ENCODE results near the gene ANP32E. TPM values are rescaled to one million over a fixed set of nuclear protein-coding genes. Genes with fewer than 3 reads are reported as not detected.

The ANP32E gene
- total and polyA plus RNA-seq, 2 of the 8 experiments (the other 6 are each of a cell fraction or from before 2014, with no cell fraction given): 20.7 to 123 TPM

GRCh38 chr1:150173141-150173585 is 62.7 kb downstream of the ANP32E start:
- ChIA-PET POLR2A (ENCODE audit: partially characterized antibody) (interaction anchor here (1.1 to 3.5 kb wide), 2 partner anchors 10 to 286 kb away, joined by 3 to 15 read pairs; a partner anchor contains a TSS), CTCF (ENCODE audit: partially characterized antibody) (interaction anchor here (0.9 to 6.6 kb wide), 3 partner anchors 10 to 100 kb away, joined by 3 to 34 read pairs (median 4); no protein-coding TSS in a partner anchor)
- H4K91ac ChIP-seq (replicated peaks; ENCODE audit: insufficient read length, low read length): no peak overlapping the region
- peak overlapping the region; percentile 30; the same call in 1 of the 2 replicates for H2AFZ ChIP-seq (ENCODE audit: low read length)
- no peaks in the 10 kb centered on the region for H3K4me1 ChIP-seq (replicated peaks in 1 of 4; ENCODE audit: control insufficient read depth in 3 of 4, insufficient read depth in 4 of 4, low read length in 3 of 4)
- no peak overlapping the region for H3K4me3 ChIP-seq (ENCODE audit: extremely low read depth in 1 of 4, insufficient read depth in 2 of 4, low read depth in 3 of 4, low read length in 4 of 4)
- H3K27me3 ChIP-seq (replicated peaks in 1 of 4; ENCODE audit: control insufficient read depth in 3 of 4, extremely low read depth in 1 of 4, insufficient read depth in 3 of 4, low read length in 3 of 4): no peaks in the 10 kb centered on the region
- FAIRE-seq: no peak
- H3K79me2 ChIP-seq (ENCODE audit: control insufficient read depth in 1 of 2, insufficient read depth in 2 of 2, low read length in 2 of 2): no peaks in the 10 kb centered on the region
- H3K9me3 ChIP-seq (ENCODE audit: insufficient read depth in 2 of 2, low read depth in 1 of 2, low read length in 1 of 2): no peaks in the 10 kb centered on the region
- no peak overlapping the region for H3K14ac ChIP-seq (ENCODE audit: insufficient read length)
- H3K23ac ChIP-seq (ENCODE audit: insufficient read length): no peak overlapping the region
- no peak overlapping the region for H2BK120ac ChIP-seq (replicated peaks; ENCODE audit: low read depth, low read length)
- H3K36me3 ChIP-seq (ENCODE audit: control insufficient read depth in 2 of 4, insufficient read depth in 4 of 4, low read length in 3 of 4): no peaks in the 10 kb centered on the region
- no peak for DNase-seq (ENCODE audit: low read depth in 1 of 2, low spot score in 2 of 2)
- no peak overlapping the region for H3K4ac ChIP-seq (replicated peaks; ENCODE audit: insufficient read length, low read depth, low read length)
- H4K8ac ChIP-seq (ENCODE audit: extremely low read depth, insufficient read depth, low read length): no peak overlapping the region
- H4K20me1 ChIP-seq (replicated peaks in 1 of 2; ENCODE audit: control insufficient read depth in 1 of 2, insufficient read depth in 2 of 2, low read length in 2 of 2): no peaks in the 10 kb centered on the region
- H3K27ac ChIP-seq (ENCODE audit: low read depth, low read length): no peak overlapping the region
- H3K56ac ChIP-seq (replicated peaks; ENCODE audit: insufficient read length, low read depth, low read length): no peak overlapping the region
- H2BK12ac ChIP-seq (ENCODE audit: low read depth, low read length): no peak overlapping the region
- H2BK15ac ChIP-seq (ENCODE audit: low read length): peak overlapping the region; percentile 47; the same call in 1 of the 2 replicates
- H3K4me2 ChIP-seq (ENCODE audit: insufficient read depth in 1 of 2, low read depth in 2 of 2, low read length in 2 of 2): no peak overlapping the region
- no peak overlapping the region for H4K5ac ChIP-seq (ENCODE audit: insufficient read length, low read depth, low read length)
- no peak overlapping the region for H2BK5ac ChIP-seq (ENCODE audit: low read depth, low read length)
- 87% methylated on average over 7 of the region's 7 CpGs; no CpG with 5 or more reads in 1 of the 2 experiments for WGBS, 2 experiments (ENCODE audit: extremely low coverage in 1 of 2, insufficient coverage in 1 of 2, insufficient read length in 1 of 2, insufficient replicate concordance in 2 of 2, low coverage in 1 of 2, low lambda C conversion rate in 2 of 2, missing lambda C conversion rate in 1 of 2)
- H3K23me2 ChIP-seq (ENCODE audit: low read depth, low read length): no peaks in the 10 kb centered on the region
- H3K18ac ChIP-seq (ENCODE audit: extremely low read depth, low read length): no peak overlapping the region
- TF ChIP-seq SP4 (IDR thresholded peaks at IDR 0.05; ENCODE audit: low read length): no peak
- TF ChIP-seq JUN (IDR thresholded peaks at IDR 0.05; ENCODE audit: low read depth, low read length): no peak
- no peak for TF ChIP-seq PHF8 (conservative IDR thresholded peaks at IDR 0.05; ENCODE audit: low read depth, low read length)
- no peak for TF ChIP-seq SUZ12 (IDR thresholded peaks at IDR 0.05; ENCODE audit: low read length)
- TF ChIP-seq SIN3A (conservative IDR thresholded peaks at IDR 0.05 in 1 of 2, IDR thresholded peaks at IDR 0.05 in 1 of 2; ENCODE audit: low read depth in 1 of 2, low read length in 2 of 2): no peak
- no peak for TF ChIP-seq SIRT6 (IDR thresholded peaks at IDR 0.05; ENCODE audit: low read length)
- no peak for TF ChIP-seq KDM1A (IDR thresholded peaks at IDR 0.05; ENCODE audit: borderline replicate concordance, low read length)
- TF ChIP-seq, protein P1, sequence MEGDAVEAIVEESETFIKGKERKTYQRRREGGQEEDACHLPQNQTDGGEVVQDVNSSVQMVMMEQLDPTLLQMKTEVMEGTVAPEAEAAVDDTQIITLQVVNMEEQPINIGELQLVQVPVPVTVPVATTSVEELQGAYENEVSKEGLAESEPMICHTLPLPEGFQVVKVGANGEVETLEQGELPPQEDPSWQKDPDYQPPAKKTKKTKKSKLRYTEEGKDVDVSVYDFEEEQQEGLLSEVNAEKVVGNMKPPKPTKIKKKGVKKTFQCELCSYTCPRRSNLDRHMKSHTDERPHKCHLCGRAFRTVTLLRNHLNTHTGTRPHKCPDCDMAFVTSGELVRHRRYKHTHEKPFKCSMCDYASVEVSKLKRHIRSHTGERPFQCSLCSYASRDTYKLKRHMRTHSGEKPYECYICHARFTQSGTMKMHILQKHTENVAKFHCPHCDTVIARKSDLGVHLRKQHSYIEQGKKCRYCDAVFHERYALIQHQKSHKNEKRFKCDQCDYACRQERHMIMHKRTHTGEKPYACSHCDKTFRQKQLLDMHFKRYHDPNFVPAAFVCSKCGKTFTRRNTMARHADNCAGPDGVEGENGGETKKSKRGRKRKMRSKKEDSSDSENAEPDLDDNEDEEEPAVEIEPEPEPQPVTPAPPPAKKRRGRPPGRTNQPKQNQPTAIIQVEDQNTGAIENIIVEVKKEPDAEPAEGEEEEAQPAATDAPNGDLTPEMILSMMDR (IDR thresholded peaks at IDR 0.05; ENCODE audit: control extremely low read depth in 1 of 3, insufficient read depth in 1 of 3, low read depth in 1 of 3, low read length in 3 of 3): no peak
- H3K9ac ChIP-seq (replicated peaks in 1 of 4; ENCODE audit: extremely low read depth in 1 of 4, low read depth in 3 of 4, low read length in 3 of 4): no peak overlapping the region
- H2AK5ac ChIP-seq (ENCODE audit: low read depth, low read length): no peak overlapping the region
- no peak overlapping the region for H2BK20ac ChIP-seq (ENCODE audit: low read length)
- no peaks in the 10 kb centered on the region for H3K79me1 ChIP-seq (ENCODE audit: low read depth, low read length)

Measured in H1 (cell line).